Left ventricle myocardium inferior (tissue), 1 donor: Measurements from ENCODE around the gene RAB31. TPM values are rescaled to one million over a fixed set of nuclear protein-coding genes. Genes with fewer than 3 reads are reported as not detected.
A peak's percentile ranks its signal among the peaks of the same experiment; 100 is the strongest.

ENCODE experiments used
- DNase-seq: peaks from one replicate; pipeline ENCODE4 v3.0.0-alpha.2; 2020
- H3K27ac ChIP-seq: fragments of 200-600 bp; replicated peaks from 2 replicates; pipeline ENCODE4 v1.8.0; 2021
- H3K27me3 ChIP-seq: fragments of 200-600 bp; 2 replicates; pipeline ENCODE4 v1.8.0; 2021; ENCODE audit warnings: low read depth
- H3K36me3 ChIP-seq: fragments of 200-600 bp; 2 replicates; pipeline ENCODE4 v1.8.0; 2021
- H3K4me1 ChIP-seq: fragments of 200-600 bp; 2 replicates; pipeline ENCODE4 v1.8.0; 2021
- H3K4me3 ChIP-seq: fragments of 200-600 bp; 2 replicates; pipeline ENCODE4 v1.8.0; 2021; ENCODE audit warnings: mild to moderate bottlenecking, moderate library complexity
- H3K9me3 ChIP-seq: fragments of 200-600 bp; replicated peaks from 2 replicates; pipeline ENCODE4 v1.8.0; 2021
- CTCF ChIP-seq: fragments of 200-600 bp; IDR thresholded peaks from 2 replicates; pipeline ENCODE4 v1.8.0; 2021; ENCODE audit warnings: antibody characterized with exemption, mild to moderate bottlenecking, borderline replicate concordance
- intact Hi-C: fragments of 100-400 bp; cut with micrococcal nuclease; formaldehyde crosslinking; loops from one replicate; pipeline ENCODE4 v1.11.0; 2022
- total RNA-seq: library from RNA; stranded (reverse); fragmentation: NEBNext Ultra II Directional; extraction: Animal tissue kit (Norgen Biotek cat#: 25700); gene quantifications from one replicate; pipeline ENCODE4 v1.2.1, GENCODE V29; 2021
- donor health status: DM: no; HTN: yes; CAD: no; lungs with severe emphysema.

RAB31 gene
- total RNA-seq, 1 donor from 2014 or later: 12.0 TPM

- H3K9me3 ChIP-seq: no peaks in the 10 kb centered on the region
- TF ChIP-seq CTCF: no peak
- intact Hi-C loops: no loop called here
- H3K4me3 ChIP-seq: no peak overlapping the region
- no peaks in the 10 kb centered on the region for H3K36me3 ChIP-seq
- no peaks in the 10 kb centered on the region for H3K4me1 ChIP-seq
- H3K27ac ChIP-seq: no peak overlapping the region
- no peaks in the 10 kb centered on the region for H3K27me3 ChIP-seq
- DNase-seq: no peak
Measured at GRCh38 chr18:9698497-9698896, 9.6 kb upstream of the RAB31 start.

GRCh38 chr18:9700261-9700796, 7.8 kb upstream of the RAB31 start:
- TF ChIP-seq CTCF: no peak
- intact Hi-C loops: no loop called here
- no peaks in the 10 kb centered on the region for H3K9me3 ChIP-seq

GRCh38 chr18:9701609-9702349, 6.3 kb upstream of the RAB31 start:
- DNase-seq: no peak
- Histone ChIP-seq H3K27me3 (no peaks in the 10 kb centered on the region), H3K27ac (peak overlapping the region; percentile 12), H3K4me1 (no peaks in the 10 kb centered on the region), H3K4me3 (no peak overlapping the region), H3K9me3 (no peaks in the 10 kb centered on the region), H3K36me3 (no peaks in the 10 kb centered on the region)
- intact Hi-C loops: no loop called here
- TF ChIP-seq CTCF: no peak

More at GRCh38 chr18:9700261-9700796, 7.8 kb upstream of the RAB31 start:
- Histone ChIP-seq H3K27ac (no peak overlapping the region), H3K4me1 (no peaks in the 10 kb centered on the region), H3K27me3 (no peaks in the 10 kb centered on the region), H3K36me3 (no peaks in the 10 kb centered on the region), H3K4me3 (no peak overlapping the region)
- DNase-seq: no peak

GRCh38 chr18:9704233-9705118, 3.6 kb upstream of the RAB31 start:
- H3K4me1 ChIP-seq: peaks cover 11% of the 10 kb centered on the region

More at GRCh38 chr18:9704233-9705118, 3.6 kb upstream of the RAB31 start:
- no peaks in the 10 kb centered on the region for H3K27me3 ChIP-seq
- no peaks in the 10 kb centered on the region for H3K9me3 ChIP-seq
- intact Hi-C loops: no loop called here
- H3K27ac ChIP-seq: no peak overlapping the region
- DNase-seq: no peak
- no peak for TF ChIP-seq CTCF
- H3K36me3 ChIP-seq: no peaks in the 10 kb centered on the region
- no peak overlapping the region for H3K4me3 ChIP-seq
